HepG2 (cell line): ENCODE results near the gene TXNL4A. TPM values are rescaled to one million over a fixed set of nuclear protein-coding genes. Genes with fewer than 3 reads are reported as not detected.

ENCODE experiments used
- AHR ChIP-seq: IDR thresholded peaks from 2 replicates; pipeline ENCODE4 v1.6.1; 2018; ENCODE audit warnings: missing genetic modification reagents, missing compliant biosample characterization
- ARID5B ChIP-seq: IDR thresholded peaks from 2 replicates; pipeline ENCODE4 v1.4.0; 2020; ENCODE audit warnings: mild to moderate bottlenecking, missing genetic modification reagents
- ATF7-NPFF ChIP-seq: sonication (generic); formaldehyde crosslinking; IDR thresholded peaks from 2 replicates; pipeline ENCODE4 v1.8.1; 2023; ENCODE audit warnings: mild to moderate bottlenecking, low read depth, missing genetic modification reagents, moderate library complexity
- KLF13 ChIP-seq: sonication (generic); formaldehyde crosslinking; IDR thresholded peaks from 2 replicates; pipeline ENCODE4 v1.4.0; 2020; ENCODE audit warnings: mild to moderate bottlenecking, missing genetic modification reagents
- MAFF ChIP-seq: IDR thresholded peaks from 2 replicates; pipeline ENCODE4 v1.6.1; 2011; ENCODE audit warnings: low read depth, low read length, improper control_type of control experiment
- MXI1 ChIP-seq: IDR thresholded peaks from 3 replicates; pipeline ENCODE4 v1.6.1; 2012; ENCODE audit warnings: low read depth, low read length, inconsistent platforms, borderline replicate concordance
- SMAD3 ChIP-seq: sonication (generic); formaldehyde crosslinking; IDR thresholded peaks from 2 replicates; pipeline ENCODE4 v1.4.0; 2020; ENCODE audit warnings: missing genetic modification reagents
- SOX5 ChIP-seq: IDR thresholded peaks from 2 replicates; pipeline ENCODE4 v1.6.1; 2016; ENCODE audit warnings: borderline replicate concordance
- THAP7 ChIP-seq: sonication (generic); formaldehyde crosslinking; IDR thresholded peaks from 2 replicates; pipeline ENCODE4 v1.8.1; 2023; ENCODE audit warnings: mild to moderate bottlenecking, missing genetic modification reagents
- ZGPAT ChIP-seq: IDR thresholded peaks from 2 replicates; pipeline ENCODE4 v1.6.1; 2016; ENCODE audit warnings: mild to moderate bottlenecking
- ZNF331 ChIP-seq: sonication (generic); formaldehyde crosslinking; IDR thresholded peaks from 2 replicates; pipeline ENCODE4 v1.4.0; 2020; ENCODE audit warnings: missing genetic modification reagents
- ZNF451 ChIP-seq: sonication (generic); formaldehyde crosslinking; IDR thresholded peaks from 2 replicates; pipeline ENCODE4 v1.5.0; 2020; ENCODE audit warnings: mild to moderate bottlenecking, missing genetic modification reagents
- ZNF75D ChIP-seq: sonication (generic); formaldehyde crosslinking; IDR thresholded peaks from 2 replicates; pipeline ENCODE4 v1.8.1; 2023; ENCODE audit warnings: missing genetic modification reagents, mild to moderate bottlenecking, borderline replicate concordance
- ZSCAN20 ChIP-seq: sonication (generic); formaldehyde crosslinking; IDR thresholded peaks from 2 replicates; pipeline ENCODE4 v1.4.0; 2020; ENCODE audit warnings: missing genetic modification reagents, mild to moderate bottlenecking, borderline replicate concordance
- polyA plus RNA-seq, 8 experiments: library from polyadenylated mRNA; depleted of rRNA in 3 of 8; stranded (reverse) in 7 of 8; unstranded in 1 of 8; fragments of >200 nt; fragmentation: Illumina TruSeq in 4 of 8; extraction: Trizol in 4 of 8; gene quantifications; 2 replicates each; pipeline versions ENCODE4 v1.2.1 to v1.2.3, GENCODE V29; 2011 to 2016; ENCODE audit warnings: low read depth in 4 of 8, missing spikeins in 1 of 8, mixed read lengths in 1 of 8; ENCODE audit not compliant: insufficient read depth in 1 of 8
- total RNA-seq, 5 experiments: library from RNA; depleted of rRNA; stranded (reverse); fragments of >200 nt; fragmentation: Illumina TruSeq; extraction: Trizol; gene quantifications; 2 replicates each; pipeline ENCODE4 v1.2.3, GENCODE V29; 2016; ENCODE audit warnings: low read depth in 1 of 5
- TF ChIP-seq, protein P1 (sequence below): sonication (generic); formaldehyde crosslinking; conservative IDR thresholded peaks from 2 replicates; pipeline ENCODE4 v1.5.0; 2020; ENCODE audit warnings: missing genetic modification reagents
- TF ChIP-seq, protein P2 (sequence below): sonication (generic); formaldehyde crosslinking; IDR thresholded peaks from 2 replicates; pipeline ENCODE4 v1.5.0; 2020; ENCODE audit warnings: missing genetic modification reagents
- TF ChIP-seq, protein P3 (sequence below): sonication (generic); formaldehyde crosslinking; IDR thresholded peaks from 2 replicates; pipeline ENCODE4 v1.8.0; 2022; ENCODE audit warnings: missing genetic modification reagents, low read depth, mild to moderate bottlenecking, borderline replicate concordance

The TXNL4A gene
- total and polyA plus RNA-seq, 2 of the 13 experiments (the other 11 are each of a cell fraction or from before 2014, with no cell fraction given), result 172 to 202 TPM

DNA sequence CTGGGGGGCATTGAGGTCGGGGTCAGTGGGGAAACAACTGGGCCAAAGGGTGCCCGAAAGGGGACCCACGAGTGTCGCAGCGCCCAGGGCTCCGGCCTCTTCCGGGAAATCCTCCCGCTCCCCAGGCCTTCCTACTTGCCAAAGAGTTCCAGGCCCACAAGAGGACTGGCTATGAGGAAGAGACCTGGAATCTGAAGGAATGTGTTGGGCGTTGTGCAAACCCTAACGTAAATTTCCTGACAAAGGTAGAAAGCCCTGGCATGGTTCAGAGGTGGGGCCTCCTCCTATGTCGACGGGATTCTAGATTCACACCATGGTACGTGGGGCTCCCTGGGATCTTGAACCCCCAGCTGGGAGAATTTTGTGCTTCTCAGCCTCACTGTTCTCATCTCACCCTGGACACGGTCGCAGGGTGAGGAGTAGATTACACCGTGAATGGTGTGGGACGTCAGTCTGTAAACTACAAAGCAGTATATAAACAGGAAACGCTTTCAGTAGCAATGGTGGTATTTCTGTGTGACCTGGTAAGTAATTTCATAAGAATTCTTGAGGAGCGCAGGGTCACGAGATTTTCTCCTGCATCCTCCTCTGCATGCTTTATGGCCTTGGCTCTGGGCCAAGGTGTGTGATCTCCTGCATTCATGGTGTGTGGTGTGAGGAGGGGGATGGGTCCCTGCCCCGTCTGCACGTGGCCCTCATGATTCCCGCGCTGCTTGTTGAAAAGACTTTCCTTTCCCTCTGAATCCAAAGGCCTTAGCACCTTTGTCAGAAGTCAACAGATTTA lies 23.1 kb downstream of the TXNL4A start (continued):
- peak; percentile 43; the same call in 1 of the 2 replicates for TF ChIP-seq ZGPAT (CRISPR knock-in tag)
- no peak for TF ChIP-seq MAFF
- TF ChIP-seq THAP7 (CRISPR knock-in tag), result 0 out of 2 replicates have a peak, but pooled peaks have one; percentile 48
- TF ChIP-seq, protein P1, sequence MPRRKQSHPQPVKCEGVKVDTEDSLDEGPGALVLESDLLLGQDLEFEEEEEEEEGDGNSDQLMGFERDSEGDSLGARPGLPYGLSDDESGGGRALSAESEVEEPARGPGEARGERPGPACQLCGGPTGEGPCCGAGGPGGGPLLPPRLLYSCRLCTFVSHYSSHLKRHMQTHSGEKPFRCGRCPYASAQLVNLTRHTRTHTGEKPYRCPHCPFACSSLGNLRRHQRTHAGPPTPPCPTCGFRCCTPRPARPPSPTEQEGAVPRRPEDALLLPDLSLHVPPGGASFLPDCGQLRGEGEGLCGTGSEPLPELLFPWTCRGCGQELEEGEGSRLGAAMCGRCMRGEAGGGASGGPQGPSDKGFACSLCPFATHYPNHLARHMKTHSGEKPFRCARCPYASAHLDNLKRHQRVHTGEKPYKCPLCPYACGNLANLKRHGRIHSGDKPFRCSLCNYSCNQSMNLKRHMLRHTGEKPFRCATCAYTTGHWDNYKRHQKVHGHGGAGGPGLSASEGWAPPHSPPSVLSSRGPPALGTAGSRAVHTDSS, result no peak
- 0 out of 2 replicates have a peak, but pooled peaks have one; percentile 58 for TF ChIP-seq ZSCAN20
- TF ChIP-seq, protein P2, sequence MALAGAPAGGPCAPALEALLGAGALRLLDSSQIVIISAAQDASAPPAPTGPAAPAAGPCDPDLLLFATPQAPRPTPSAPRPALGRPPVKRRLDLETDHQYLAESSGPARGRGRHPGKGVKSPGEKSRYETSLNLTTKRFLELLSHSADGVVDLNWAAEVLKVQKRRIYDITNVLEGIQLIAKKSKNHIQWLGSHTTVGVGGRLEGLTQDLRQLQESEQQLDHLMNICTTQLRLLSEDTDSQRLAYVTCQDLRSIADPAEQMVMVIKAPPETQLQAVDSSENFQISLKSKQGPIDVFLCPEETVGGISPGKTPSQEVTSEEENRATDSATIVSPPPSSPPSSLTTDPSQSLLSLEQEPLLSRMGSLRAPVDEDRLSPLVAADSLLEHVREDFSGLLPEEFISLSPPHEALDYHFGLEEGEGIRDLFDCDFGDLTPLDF (CRISPR knock-in tag), result no peak
- TF ChIP-seq MXI1, result peak; percentile 20; the same call in 1 of the 3 replicates
- TF ChIP-seq ZNF451 (CRISPR knock-in tag), result no peak
- TF ChIP-seq, protein P3, sequence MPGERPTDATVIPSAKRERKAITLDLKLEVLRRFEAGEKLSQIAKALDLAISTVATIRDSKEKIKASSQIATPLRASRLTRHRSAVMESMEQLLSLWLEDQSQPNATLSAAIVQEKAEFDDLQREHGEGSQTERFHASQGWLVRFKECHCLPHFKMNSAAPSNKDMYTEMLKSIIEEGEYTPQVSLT (CRISPR knock-in tag), result no peak
- 0 out of 2 replicates have a peak, but pooled peaks have one; percentile 29 for TF ChIP-seq ARID5B
- TF ChIP-seq AHR (CRISPR knock-in tag), result peak; percentile 37; the same call in 1 of the 2 replicates
- TF ChIP-seq SMAD3, result no peak
- no peak for TF ChIP-seq SOX5 (CRISPR knock-in tag)
- no peak for TF ChIP-seq ZNF75D (CRISPR knock-in tag)
- peak; percentile 53 for TF ChIP-seq ZNF331 (CRISPR knock-in tag)
- TF ChIP-seq ATF7-NPFF (CRISPR knock-in tag), result peak; percentile 2; the same call in 1 of the 2 replicates
- no peak for TF ChIP-seq KLF13 (CRISPR knock-in tag)
